Endodermal cell (in vitro differentiated cells): Measurements from ENCODE around the gene CBLN3. TPM values are rescaled to one million over a fixed set of nuclear protein-coding genes. Genes with fewer than 3 reads are reported as not detected.
A peak's percentile ranks its signal among the peaks of the same experiment; 100 is the strongest.

Source experiments
- DNase-seq: peaks from one replicate; pipeline ENCODE4 v3.0.0-alpha.2; 2017
- H3K27ac ChIP-seq: 2 replicates; pipeline ENCODE4 v1.5.1; 2013; ENCODE audit warnings: mild to moderate bottlenecking, low read depth, low read length, moderate library complexity
- H3K27me3 ChIP-seq: 2 replicates; pipeline ENCODE4 v1.6.1; 2013; ENCODE audit warnings: mild to moderate bottlenecking, low read length, moderate library complexity; ENCODE audit not compliant: insufficient read depth, control insufficient read depth, poor library complexity, severe bottlenecking
- H3K36me3 ChIP-seq: 2 replicates; pipeline ENCODE4 v1.7.0; 2013; ENCODE audit warnings: mild to moderate bottlenecking, low read length, moderate library complexity; ENCODE audit not compliant: control insufficient read depth, insufficient read depth
- H3K4me1 ChIP-seq: one replicate; pipeline ENCODE4 v1.7.0; 2013; ENCODE audit warnings: low read length; ENCODE audit not compliant: control insufficient read depth, insufficient read depth
- H3K4me3 ChIP-seq: 2 replicates; pipeline ENCODE4 v1.5.1; 2013; ENCODE audit warnings: mild to moderate bottlenecking, low read length, moderate library complexity
- H3K9ac ChIP-seq: 2 replicates; pipeline ENCODE4 v1.6.1; 2013; ENCODE audit warnings: mild to moderate bottlenecking, low read length, moderate library complexity; ENCODE audit not compliant: poor library complexity, severe bottlenecking; ENCODE audit errors: extremely low read depth
- H3K9me3 ChIP-seq: 2 replicates; pipeline ENCODE4 v1.6.1; 2013; ENCODE audit warnings: mild to moderate bottlenecking, low read length, moderate library complexity; ENCODE audit not compliant: control insufficient read depth
- H3K27ac Mint-ChIP-seq: 2 replicates; pipeline ENCODE4 v1.8.0; 2020; ENCODE audit warnings: mixed read lengths
- H3K27me3 Mint-ChIP-seq: 2 replicates; pipeline ENCODE4 v1.8.0; 2021; ENCODE audit warnings: mild to moderate bottlenecking, mixed read lengths; ENCODE audit not compliant: insufficient read depth
- H3K36me3 Mint-ChIP-seq: 2 replicates; pipeline ENCODE4 v1.8.0; 2020; ENCODE audit warnings: low read depth, mixed read lengths
- H3K4me1 Mint-ChIP-seq: 2 replicates; pipeline ENCODE4 v1.8.0; 2020; ENCODE audit warnings: mixed read lengths
- H3K4me3 Mint-ChIP-seq: 2 replicates; pipeline ENCODE4 v1.8.0; 2020; ENCODE audit warnings: mild to moderate bottlenecking, moderate library complexity, mixed read lengths
- H3K9me3 Mint-ChIP-seq: 2 replicates; pipeline ENCODE4 v1.8.0; 2020; ENCODE audit warnings: mild to moderate bottlenecking, mixed read lengths
- WGBS, 2 experiments: methylation state at CpG; one replicate each; pipeline versions ENCODE4 v1.1.5 to v1.1.7; 2013; ENCODE audit warnings: missing lambda C conversion rate in 2 of 2, mixed read lengths in 1 of 2; ENCODE audit not compliant: insufficient coverage in 1 of 2, insufficient read length in 1 of 2; 5-methylcytosine and 5-hydroxymethylcytosine counted together
- total RNA-seq, 2 donors: library from RNA; stranded (reverse); fragmentation: NEBNext Ultra II Directional in 1 of 2; extraction: Animal tissue kit (Norgen Biotek cat#: 25700) in 1 of 2; gene quantifications; 2 replicates in 1 of 2; 3 replicates in 1 of 2; pipeline ENCODE4 v1.2.1, GENCODE V29; 2021
- TF ChIP-seq, protein P1 (sequence below): fragments of 200-600 bp; sonication (generic); conservative IDR thresholded peaks from 2 replicates; pipeline ENCODE4 v1.5.0; 2021; ENCODE audit warnings: antibody characterized with exemption, mild to moderate bottlenecking

CBLN3 gene
- total RNA-seq, 2 donors from 2014 or later = 2.1 to 2.4 TPM

DNA sequence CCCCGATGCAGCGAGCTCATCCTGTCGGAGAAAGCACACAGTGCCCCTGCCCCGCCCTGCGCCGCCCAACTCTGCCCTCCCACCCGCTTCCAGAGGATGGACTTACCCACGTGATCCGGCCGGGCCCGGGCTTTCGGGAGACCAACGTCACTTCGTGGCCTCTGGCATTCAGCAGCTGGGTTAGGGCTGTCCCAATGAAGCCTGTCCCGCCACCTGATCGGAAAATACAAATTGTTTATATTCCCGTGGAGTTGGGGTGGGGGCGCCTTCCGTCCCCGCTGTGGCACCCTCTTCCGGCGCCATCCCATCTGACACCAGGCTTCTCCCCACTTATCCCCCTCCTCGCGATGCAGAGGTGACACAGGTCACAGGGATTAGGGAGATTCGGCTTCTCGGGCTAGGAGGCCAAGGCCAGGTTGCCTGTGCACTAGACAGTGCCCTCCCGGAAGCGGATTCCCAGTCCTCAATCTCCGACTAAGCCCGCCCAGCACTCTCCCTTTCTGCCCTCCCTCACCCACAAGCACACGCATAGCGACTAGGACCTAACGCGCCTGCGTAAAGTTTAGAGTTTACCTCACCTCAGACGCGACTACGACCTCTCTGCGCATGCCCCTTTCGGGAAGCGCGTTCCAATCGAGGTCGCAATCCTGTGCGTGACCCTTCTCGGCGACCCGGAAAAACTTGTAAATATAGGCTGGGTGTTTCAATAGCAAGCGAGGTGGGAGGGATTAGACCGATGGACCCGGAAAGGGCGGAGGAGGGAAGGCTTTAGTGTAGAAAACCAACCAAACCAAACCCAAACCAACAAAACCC is 13.0 kb upstream of the CBLN3 start, which contains the start of gene SDR39U1:
Gene SDR39U1 (minus strand): TSS at position 537 of the 813 bp plus-strand sequence. CDS start 7 bp downstream, at position 530.
- Histone ChIP-seq H3K4me1 (peaks cover 23% of the 10 kb centered on the region), H3K27me3 (no peaks in the 10 kb centered on the region), H3K27ac (peak within 1 kb of the TSS; percentile 91), H3K36me3 (peaks cover 21% of the 10 kb centered on the region), H3K4me3 (peak within 1 kb of the TSS; percentile 97), H3K9ac (peak within 1 kb of the TSS; percentile 89), H3K9me3 (no peaks in the 10 kb centered on the region)
- peak; percentile 99 for DNase-seq
- Mint-ChIP-seq H3K27me3 (no peaks in the 10 kb centered on the region), H3K27ac (peak within 1 kb of the TSS; percentile 100), H3K4me1 (peaks cover 28% of the 10 kb centered on the region), H3K36me3 (peaks cover 37% of the 10 kb centered on the region), H3K9me3 (peaks cover 2% of the 10 kb centered on the region), H3K4me3 (peak within 1 kb of the TSS; percentile 94)
- WGBS, 2 experiments = 0% methylated on average over 15 to 52 of the region's 52 CpGs
- TF ChIP-seq, protein P1, sequence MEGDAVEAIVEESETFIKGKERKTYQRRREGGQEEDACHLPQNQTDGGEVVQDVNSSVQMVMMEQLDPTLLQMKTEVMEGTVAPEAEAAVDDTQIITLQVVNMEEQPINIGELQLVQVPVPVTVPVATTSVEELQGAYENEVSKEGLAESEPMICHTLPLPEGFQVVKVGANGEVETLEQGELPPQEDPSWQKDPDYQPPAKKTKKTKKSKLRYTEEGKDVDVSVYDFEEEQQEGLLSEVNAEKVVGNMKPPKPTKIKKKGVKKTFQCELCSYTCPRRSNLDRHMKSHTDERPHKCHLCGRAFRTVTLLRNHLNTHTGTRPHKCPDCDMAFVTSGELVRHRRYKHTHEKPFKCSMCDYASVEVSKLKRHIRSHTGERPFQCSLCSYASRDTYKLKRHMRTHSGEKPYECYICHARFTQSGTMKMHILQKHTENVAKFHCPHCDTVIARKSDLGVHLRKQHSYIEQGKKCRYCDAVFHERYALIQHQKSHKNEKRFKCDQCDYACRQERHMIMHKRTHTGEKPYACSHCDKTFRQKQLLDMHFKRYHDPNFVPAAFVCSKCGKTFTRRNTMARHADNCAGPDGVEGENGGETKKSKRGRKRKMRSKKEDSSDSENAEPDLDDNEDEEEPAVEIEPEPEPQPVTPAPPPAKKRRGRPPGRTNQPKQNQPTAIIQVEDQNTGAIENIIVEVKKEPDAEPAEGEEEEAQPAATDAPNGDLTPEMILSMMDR = no peak

GRCh38 chr14:24441904-24442239 is 12.4 kb upstream of the CBLN3 start:
- peaks cover 2% of the 10 kb centered on the region for H3K9me3 Mint-ChIP-seq
- H3K4me1 ChIP-seq = peaks cover 26% of the 10 kb centered on the region
- H3K27ac Mint-ChIP-seq = peak overlapping the region; percentile 100
- H3K9ac ChIP-seq = no peak overlapping the region
- no peaks in the 10 kb centered on the region for H3K9me3 ChIP-seq
- WGBS, 2 experiments = 0 to 3% methylated on average over 7 to 12 of the region's 12 CpGs
- peak overlapping the region; percentile 91 for H3K27ac ChIP-seq
- H3K4me3 Mint-ChIP-seq = peak overlapping the region; percentile 94
- H3K4me3 ChIP-seq = peak overlapping the region; percentile 97
- H3K4me1 Mint-ChIP-seq = peaks cover 28% of the 10 kb centered on the region
- H3K36me3 Mint-ChIP-seq = peaks cover 39% of the 10 kb centered on the region
- H3K36me3 ChIP-seq = peaks cover 27% of the 10 kb centered on the region
- TF ChIP-seq, protein P1 = no peak
- DNase-seq = no peak
- H3K27me3 Mint-ChIP-seq = no peaks in the 10 kb centered on the region
- no peaks in the 10 kb centered on the region for H3K27me3 ChIP-seq

- no peaks in the 10 kb centered on the region for H3K27me3 Mint-ChIP-seq
- H3K9me3 Mint-ChIP-seq = peaks cover 2% of the 10 kb centered on the region
- 28 to 56% methylated on average over 3 to 5 of the region's 5 CpGs for WGBS, 2 experiments
- peak overlapping the region; percentile 100 for H3K27ac Mint-ChIP-seq
- peaks cover 28% of the 10 kb centered on the region for H3K4me1 Mint-ChIP-seq
- no peak for DNase-seq
- H3K4me3 Mint-ChIP-seq = peak overlapping the region; percentile 94
- no peak overlapping the region for H3K9ac ChIP-seq
- peaks cover 26% of the 10 kb centered on the region for H3K4me1 ChIP-seq
- TF ChIP-seq, protein P1 = no peak
- H3K36me3 Mint-ChIP-seq = peaks cover 43% of the 10 kb centered on the region
- no peaks in the 10 kb centered on the region for H3K9me3 ChIP-seq
- peak overlapping the region; percentile 97 for H3K4me3 ChIP-seq
- H3K27ac ChIP-seq = no peak overlapping the region
- H3K27me3 ChIP-seq = no peaks in the 10 kb centered on the region
- peaks cover 27% of the 10 kb centered on the region for H3K36me3 ChIP-seq
These were observed 12.0 kb upstream of the CBLN3 start for GRCh38 chr14:24441485-24441884.
